Hematopoietic multipotent progenitor cell (in vitro differentiated cells): ENCODE results near the gene GNB1L. TPM values are rescaled to one million over a fixed set of nuclear protein-coding genes. Genes with fewer than 3 reads are reported as not detected.

Experiments
- DNase-seq, 3 donors: peaks; one replicate each; pipeline ENCODE4 v3.0.0-alpha.2; 2011 to 2015; ENCODE audit warnings: low read depth in 2 of 3, low spot score in 2 of 3
- total RNA-seq: library from RNA; depleted of rRNA; stranded (reverse); fragments of >200 nt; gene quantifications from one replicate; pipeline ENCODE4 v1.2.3, GENCODE V29; 2012

GNB1L gene
- 10.0 TPM for total RNA-seq

- peak; percentile 92 to 96 (median 96) for DNase-seq
Measured at GRCh38 chr22:19854778-19855503, at the start of gene GNB1L, which contains the start of gene RTL10. Gene GNB1L (minus strand): TSS chr22:19854874. CDS start chr22:19821355, 33,519 bp downstream. Gene RTL10 (minus strand): TSS chr22:19854874. CDS start chr22:19852261, 2,613 bp downstream.

GRCh38 chr22:19904174-19904856, 49.6 kb upstream of the GNB1L start:
- DNase-seq: no peak

- DNase-seq: no peak
Measured at GRCh38 chr22:19903513-19903912, 48.8 kb upstream of the GNB1L start.

- no peak for DNase-seq
Measured at GRCh38 chr22:19903031-19903430, 48.4 kb upstream of the GNB1L start.

GRCh38 chr22:19902245-19902715, 47.6 kb upstream of the GNB1L start:
- no peak for DNase-seq

GRCh38 chr22:19901577-19902244, 47.0 kb upstream of the GNB1L start:
- no peak for DNase-seq

- no peak for DNase-seq
Measured at GRCh38 chr22:19900707-19901436, 46.2 kb upstream of the GNB1L start.

- no peak for DNase-seq
Measured at GRCh38 chr22:19898831-19899567, 44.3 kb upstream of the GNB1L start.

- DNase-seq: no peak
Measured at GRCh38 chr22:19898145-19898544, 43.5 kb upstream of the GNB1L start.

- no peak for DNase-seq
Measured at GRCh38 chr22:19897726-19898125, 43.1 kb upstream of the GNB1L start.

GRCh38 chr22:19896665-19897355, 42.1 kb upstream of the GNB1L start:
- no peak for DNase-seq

GRCh38 chr22:19895160-19895849, 40.6 kb upstream of the GNB1L start:
- DNase-seq: no peak

GRCh38 chr22:19893363-19893762, 38.7 kb upstream of the GNB1L start:
- DNase-seq: no peak

- no peak for DNase-seq
Measured at GRCh38 chr22:19892925-19893324, 38.3 kb upstream of the GNB1L start.

- no peak for DNase-seq
Measured at GRCh38 chr22:19892257-19892879, 37.7 kb upstream of the GNB1L start.

- DNase-seq: peak; percentile 65 to 95 (median 88)
Measured at GRCh38 chr22:19891317-19892256, 36.9 kb upstream of the GNB1L start.
